GM12878 (cell line): Measurements from ENCODE around the gene NKD1. TPM values are rescaled to one million over a fixed set of nuclear protein-coding genes. Genes with fewer than 3 reads are reported as not detected.
A peak's percentile ranks its signal among the peaks of the same experiment; 100 is the strongest.

Experiments used
- ATAC-seq: fragments of 200-7000 bp; cut with Tn5 transposase; 3 replicates; pipeline ENCODE4 v1.9.1; 2020; ENCODE audit warnings: mild to moderate bottlenecking, moderate library complexity
- BruUV-seq: library from RNA; stranded (reverse); fragments of 400-500 nt; replicated peaks from 2 replicates; lab custom pipeline; 2021; lab: Mats Ljungman, UMichigan
- CTCF ChIA-PET: fragments of 300-600 bp; sonication (Branson Sonifier 250); formaldehyde crosslinking; extraction: SDS; loops from one replicate; lab custom pipeline; 2021; ENCODE audit warnings: inconsistent platforms; lab: Yijun Ruan, JAX
- POLR2A ChIA-PET: fragments of 350-600 bp; formaldehyde crosslinking; extraction: SDS; loops from one replicate; lab custom pipeline; 2021; ENCODE audit warnings: inconsistent platforms; lab: Charles Lee
- RAD21 ChIA-PET: fragments of 300-600 bp; sonication (Branson Sonifier 250); formaldehyde crosslinking; loops from one replicate; lab custom pipeline; 2023; ENCODE audit warnings: antibody characterized with exemption; ENCODE audit not compliant: unreplicated experiment; lab: Charles Lee
- SMC1A ChIA-PET: fragments of 300-600 bp; sonication (Branson Sonifier 250); formaldehyde crosslinking; loops from one replicate; lab custom pipeline; 2023; ENCODE audit not compliant: unreplicated experiment, uncharacterized antibody; lab: Charles Lee
- DNase-seq: peaks from one replicate; pipeline ENCODE4 v3.0.0-alpha.2; 2011; ENCODE audit warnings: low read depth, low spot score
- FAIRE-seq: peaks from 3 replicates; lab custom pipeline; 2011; peaks lifted over from hg19 to GRCh38; lab: Jason Lieb, UNC
- H2AFZ ChIP-seq: 2 replicates; pipeline ENCODE4 v1.6.0; 2011; ENCODE audit warnings: low read depth, low read length, control low read depth; ENCODE audit not compliant: control insufficient read depth
- H3K27ac ChIP-seq: 2 replicates; pipeline ENCODE4 v1.5.1; 2011; ENCODE audit warnings: control low read depth; ENCODE audit not compliant: control insufficient read depth, insufficient read depth
- H3K27me3 ChIP-seq, 2 experiments: replicated peaks in 1 of 2; 2 replicates each; pipeline versions ENCODE4 v1.6.0 to v1.6.1; 2011; ENCODE audit warnings: low read length in 1 of 2; ENCODE audit not compliant: control insufficient read depth in 2 of 2, insufficient read depth in 2 of 2
- H3K36me3 ChIP-seq, 2 experiments: 2 replicates each; pipeline ENCODE4 v1.5.1; 2011; ENCODE audit warnings: low read length in 1 of 2; ENCODE audit not compliant: control insufficient read depth in 2 of 2, insufficient read depth in 2 of 2
- H3K4me1 ChIP-seq: 2 replicates; pipeline ENCODE4 v1.6.1; 2011; ENCODE audit warnings: mild to moderate bottlenecking, low read length, moderate library complexity, mixed read lengths; ENCODE audit not compliant: control insufficient read depth, insufficient read depth
- H3K4me2 ChIP-seq: 2 replicates; pipeline ENCODE4 v1.6.0; 2011; ENCODE audit warnings: control low read depth; ENCODE audit not compliant: control insufficient read depth, insufficient read depth
- H3K4me3 ChIP-seq: fragments of 200-600 bp; sonication (generic); 2 replicates; pipeline ENCODE4 v1.5.1; 2016
- H3K79me2 ChIP-seq: 2 replicates; pipeline ENCODE4 v1.6.0; 2011; ENCODE audit warnings: low read length; ENCODE audit not compliant: control insufficient read depth, insufficient read depth
- H3K9ac ChIP-seq: 2 replicates; pipeline ENCODE4 v1.8.0; 2011; ENCODE audit warnings: low read length, control low read depth, mixed read lengths; ENCODE audit not compliant: control insufficient read depth, insufficient read depth
- H3K9me3 ChIP-seq: replicated peaks from 3 replicates; pipeline ENCODE4 v1.5.1; 2011; ENCODE audit warnings: mild to moderate bottlenecking, low read length; ENCODE audit not compliant: control insufficient read depth, insufficient read depth
- H4K20me1 ChIP-seq: 2 replicates; pipeline ENCODE4 v1.6.0; 2011; ENCODE audit not compliant: control insufficient read depth, insufficient read depth
- HSF1 ChIP-seq: fragments of 150-350 bp; IDR thresholded peaks from 2 replicates; pipeline ENCODE4 v1.6.1; 2014; ENCODE audit warnings: mild to moderate bottlenecking, low read depth, low read length
- MEF2A ChIP-seq: IDR thresholded peaks from 2 replicates; pipeline ENCODE4 v1.6.1; 2011; ENCODE audit warnings: low read depth, mild to moderate bottlenecking, low read length, moderate library complexity; ENCODE audit not compliant: insufficient read depth
- MEF2B ChIP-seq: fragments of 450-650 bp; IDR thresholded peaks from 2 replicates; pipeline ENCODE4 v1.6.1; 2018; ENCODE audit warnings: mild to moderate bottlenecking, moderate library complexity; ENCODE audit not compliant: partially characterized antibody, poor library complexity, severe bottlenecking
- MLLT1 ChIP-seq: fragments of 450-650 bp; IDR thresholded peaks from 2 replicates; pipeline ENCODE4 v1.6.1; 2016; ENCODE audit warnings: mild to moderate bottlenecking
- POLR2A ChIP-seq: IDR thresholded peaks from 2 replicates; pipeline ENCODE4 v1.6.1; 2011; ENCODE audit warnings: low read depth, mild to moderate bottlenecking, low read length
- ZZZ3 ChIP-seq: IDR thresholded peaks from 2 replicates; pipeline ENCODE4 v1.6.1; 2011; ENCODE audit warnings: low read depth; ENCODE audit not compliant: control insufficient read depth, insufficient read length
- WGBS: methylation state at CpG from one replicate; pipeline ENCODE4 v1.1.6; 2016; ENCODE audit warnings: low lambda C conversion rate; ENCODE audit not compliant: insufficient replicate concordance, insufficient coverage; ENCODE audit errors: missing lambda C conversion rate; 5-methylcytosine and 5-hydroxymethylcytosine counted together
- in situ Hi-C: fragments of 300-500 bp; cut with MboI; formaldehyde crosslinking; loops from 9 replicates; pipeline ENCODE4 v1.14.3; 2018; ENCODE audit warnings: mixed read lengths
- intact Hi-C: fragments of 100-400 bp; cut with micrococcal nuclease; formaldehyde crosslinking; loops from one replicate; pipeline ENCODE4 v1.14.2; 2022; ENCODE audit not compliant: unreplicated experiment
- polyA plus RNA-seq, 11 experiments: library from polyadenylated mRNA; depleted of rRNA in 4 of 11; unstranded in 6 of 11; stranded (reverse) in 5 of 11; fragments of >200 nt; fragmentation: Nextera tagmentation in 4 of 11; fragmentation: Illumina TruSeq in 1 of 11; extraction: Ambion mirVana in 4 of 11; extraction: Trizol in 1 of 11; gene quantifications; 1 replicate in 1 of 11; 2 replicates in 10 of 11; pipeline versions ENCODE4 v1.2.1 to v1.2.3, GENCODE V29; 2011 to 2016; ENCODE audit warnings: inconsistent platforms in 2 of 11, missing spikeins in 2 of 11, low read depth in 1 of 11
- total RNA-seq, 4 experiments: library from RNA; depleted of rRNA in 3 of 4; stranded (reverse); fragments of >200 nt in 3 of 4; fragmentation: Illumina TruSeq in 1 of 4; extraction: Trizol in 1 of 4; gene quantifications; 2 replicates each; pipeline versions ENCODE4 v1.2.1 to v1.2.3, GENCODE V29; 2013 to 2021

Gene NKD1
- total and polyA plus RNA-seq, 10 of the 15 experiments (the other 5 are each of a cell fraction or from before 2014, with no cell fraction given): under 0.01 to 0.49 (median 0.04) TPM; not detected in 2

- no peak overlapping the region for H2AFZ ChIP-seq
- TF ChIP-seq POLR2A (0 out of 2 replicates have a peak, but pooled peaks have one; percentile 22), MLLT1 (peak; percentile 79), HSF1 (no peak), MEF2B (no peak), MEF2A (no peak), ZZZ3 (no peak)
- intact Hi-C loops (no loop called here), in situ Hi-C loops (no loop called here)
- ChIA-PET POLR2A (interaction anchor here (1.4 to 5.2 kb wide), 5 partner anchors 17 to 67 kb away, joined by 4 to 42 read pairs (median 25); partner anchors contain the start of gene CYLD), RAD21 (interaction anchor here (0.9 to 29.0 kb wide), 7 partner anchors 11 to 405 kb away, joined by 3 to 578 read pairs (median 5); partner anchors contain the start of gene CYLD), SMC1A (interaction anchor here (1.0 to 24.8 kb wide), 9 partner anchors 8 to 611 kb away, joined by 3 to 600 read pairs (median 6); partner anchors contain the start of genes CYLD and NOD2), CTCF (interaction anchor here (0.8 to 20.9 kb wide), 16 partner anchors 12 to 558 kb away, joined by 3 to 636 read pairs (median 4); partner anchors contain the start of gene CYLD)
- no peaks in the 10 kb centered on the region; the same call in 1 of the 3 replicates for H3K9me3 ChIP-seq
- H3K79me2 ChIP-seq: peaks cover 43% of the 10 kb centered on the region
- H3K9ac ChIP-seq: no peak overlapping the region
- peak overlapping the region; percentile 72; the same call in 1 of the 2 replicates for H3K4me3 ChIP-seq
- FAIRE-seq (no peak), ATAC-seq (no peak), DNase-seq (no peak)
- BruUV-seq: no TSS peak
- no peak overlapping the region for H3K27ac ChIP-seq
- H3K4me2 ChIP-seq: peak overlapping the region; percentile 88
- peaks cover 4 to 17% of the 10 kb centered on the region in 2 experiments; a peak in 3 of 4 replicates for H3K36me3 ChIP-seq
- WGBS: 92% methylated on average over 14 of the region's 14 CpGs
- no peaks in the 10 kb centered on the region for H4K20me1 ChIP-seq
- H3K27me3 ChIP-seq: no peaks in the 10 kb centered on the region
- H3K4me1 ChIP-seq: peaks cover 32% of the 10 kb centered on the region
These were observed 131.1 kb downstream of the NKD1 start for GRCh38 chr16:50679266-50679665.
